ENCODE data around the gene MAP3K21. TPM values are rescaled to one million over a fixed set of nuclear protein-coding genes. Genes with fewer than 3 reads are reported as not detected.

Gene MAP3K21
- total and polyA plus RNA-seq, 10 donors = 0.38 to 4.6 (median 1.1) TPM

- no peaks in the 10 kb centered on the region for H3K27me3 ChIP-seq (replicated peaks in 1 of 7)
- intact Hi-C loops (cut with DNase I; ENCODE audit: low total_unique reads) = no loop called here
- no peaks in the 10 kb centered on the region for H3K36me3 ChIP-seq
- WGBS, 5 donors = 86 to 95% (median 90%) methylated on average over 6 of the region's 6 CpGs
- no peak for DNase-seq
- no peak overlapping the region for H3K27ac ChIP-seq
- no peaks in the 10 kb centered on the region for H3K9me3 ChIP-seq
- TF ChIP-seq CTCF (IDR thresholded peaks at IDR 0.05 in 8 of 11, conservative IDR thresholded peaks at IDR 0.05 in 3 of 11) (no peak), POLR2A (IDR thresholded peaks at IDR 0.05) (no peak), POLR2AphosphoS5 (IDR thresholded peaks at IDR 0.05) (no peak)
- H3K4me3 ChIP-seq = no peak overlapping the region
- H3K4me1 ChIP-seq = no peaks in the 10 kb centered on the region
Measured at GRCh38 chr1:233373226-233373625, 45.7 kb downstream of the MAP3K21 start.

- Histone ChIP-seq H3K27me3 (replicated peaks in 1 of 7) (no peaks in the 10 kb centered on the region), H3K36me3 (peaks cover 0 to 5% (median 0%) of the 10 kb centered on the region in 6 donors), H3K9me3 (no peaks in the 10 kb centered on the region), H3K4me3 (no peak overlapping the region), H3K27ac (no peak overlapping the region), H3K4me1 (no peaks in the 10 kb centered on the region)
- 61 to 78% (median 76%) methylated on average over 2 of the region's 2 CpGs for WGBS, 5 donors
- no peak for TF ChIP-seq POLR2AphosphoS5 (IDR thresholded peaks at IDR 0.05)
- no peak for TF ChIP-seq CTCF (IDR thresholded peaks at IDR 0.05 in 8 of 11, conservative IDR thresholded peaks at IDR 0.05 in 3 of 11)
- TF ChIP-seq POLR2A (IDR thresholded peaks at IDR 0.05) = no peak
- intact Hi-C loops (cut with DNase I; ENCODE audit: low total_unique reads) = no loop called here
- DNase-seq = no peak
Measured at GRCh38 chr1:233375653-233376052, 48.1 kb downstream of the MAP3K21 start.

- H3K4me1 ChIP-seq = no peaks in the 10 kb centered on the region
- WGBS, 5 donors = 80 to 85% (median 83%) methylated on average over 5 of the region's 5 CpGs
Measured at GRCh38 chr1:233376382-233377110, 49.0 kb downstream of the MAP3K21 start.

More at GRCh38 chr1:233376382-233377110, 49.0 kb downstream of the MAP3K21 start:
- no peaks in the 10 kb centered on the region for H3K27me3 ChIP-seq (replicated peaks in 1 of 7)
- H3K36me3 ChIP-seq = peaks cover 0 to 5% (median 0%) of the 10 kb centered on the region in 6 donors
- no peak overlapping the region for H3K27ac ChIP-seq
- no peaks in the 10 kb centered on the region for H3K9me3 ChIP-seq
- intact Hi-C loops (cut with DNase I; ENCODE audit: low total_unique reads) = no loop called here
- DNase-seq = no peak
- no peak for TF ChIP-seq CTCF (IDR thresholded peaks at IDR 0.05 in 8 of 11, conservative IDR thresholded peaks at IDR 0.05 in 3 of 11)
- TF ChIP-seq POLR2A (IDR thresholded peaks at IDR 0.05) = no peak
- TF ChIP-seq POLR2AphosphoS5 (IDR thresholded peaks at IDR 0.05) = no peak
- no peak overlapping the region for H3K4me3 ChIP-seq

All from spleen (tissue), 11 donors.